Type B pancreatic cell (in vitro differentiated cells): ENCODE results near the gene BRD1. TPM values are rescaled to one million over a fixed set of nuclear protein-coding genes. Genes with fewer than 3 reads are reported as not detected.

ENCODE experiments used
- DNase-seq: peaks from one replicate; pipeline ENCODE4 v3.0.0; 2021; ENCODE audit warnings: mixed read lengths; ENCODE audit not compliant: unreplicated experiment; ENCODE audit errors: extremely low spot score
- H3K27ac Mint-ChIP-seq: 2 replicates; pipeline ENCODE4 v1.8.0; 2021; ENCODE audit warnings: mild to moderate bottlenecking, mixed read lengths
- H3K27me3 Mint-ChIP-seq: 2 replicates; pipeline ENCODE4 v1.8.0; 2021; ENCODE audit warnings: mixed read lengths
- H3K36me3 Mint-ChIP-seq: 2 replicates; pipeline ENCODE4 v1.8.0; 2021; ENCODE audit warnings: mixed read lengths
- H3K4me1 Mint-ChIP-seq: one replicate; pipeline ENCODE4 v1.8.0; 2021; ENCODE audit warnings: mixed read lengths; ENCODE audit not compliant: unreplicated experiment
- H3K4me3 Mint-ChIP-seq: 2 replicates; pipeline ENCODE4 v1.8.0; 2021; ENCODE audit warnings: mild to moderate bottlenecking, mixed read lengths
- H3K9me3 Mint-ChIP-seq: 2 replicates; pipeline ENCODE4 v1.8.0; 2021; ENCODE audit warnings: mixed read lengths
- CTCF ChIP-seq: fragments of 200-600 bp; sonication (generic); conservative IDR thresholded peaks from 2 replicates; pipeline ENCODE4 v1.5.0; 2021; ENCODE audit warnings: antibody characterized with exemption, mild to moderate bottlenecking
- total RNA-seq: library from RNA; stranded (reverse); gene quantifications from 2 replicates; pipeline ENCODE4 v1.2.1, GENCODE V29; 2021; ENCODE audit warnings: low replicate concordance

BRD1 gene
- total RNA-seq, 1 donor from 2014 or later = 53.0 TPM

DNA sequence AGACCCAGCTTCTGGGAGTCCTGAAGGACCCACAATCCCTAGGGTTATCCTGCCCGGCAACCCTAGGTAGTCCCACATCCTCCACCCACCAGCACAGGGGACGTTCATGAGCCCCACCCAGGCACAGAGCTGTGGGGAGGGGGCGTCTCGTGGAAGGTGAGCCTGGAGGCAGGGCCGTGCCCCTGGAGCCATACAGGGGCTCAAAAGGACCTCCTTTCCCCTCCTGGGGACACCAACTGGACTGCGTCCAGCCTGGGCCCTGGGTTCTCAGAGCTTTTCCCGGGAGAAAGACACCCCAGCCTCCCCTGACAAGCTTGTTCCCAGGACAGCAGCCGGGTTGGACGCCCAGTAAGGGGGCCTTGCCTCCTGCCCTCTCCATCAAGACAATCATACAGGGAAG, 78.4 kb downstream of the BRD1 start:
- DNase-seq = no peak
- no peak for TF ChIP-seq CTCF

DNA sequence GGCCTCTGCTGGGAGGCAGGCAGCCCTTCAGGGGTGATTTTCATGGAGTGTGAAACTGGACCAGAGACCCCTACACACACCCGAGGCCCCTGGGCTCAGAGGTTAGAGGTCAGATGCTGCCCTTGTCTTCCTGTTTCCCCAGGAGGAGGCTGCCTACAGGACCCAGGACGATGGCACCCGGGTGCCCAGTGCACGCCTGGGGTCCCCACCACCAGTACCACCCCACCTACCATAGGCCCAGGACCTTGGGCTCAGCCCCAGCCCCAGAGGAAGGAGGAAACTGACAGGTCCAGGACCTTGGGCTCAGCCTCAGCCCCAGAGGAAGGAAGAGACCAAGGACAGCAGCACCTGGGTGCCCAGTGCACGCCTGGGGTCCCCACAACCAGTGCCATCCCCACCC, 79.2 kb downstream of the BRD1 start:
- Mint-ChIP-seq H3K4me3 (no peak overlapping the region), H3K4me1 (no peaks in the 10 kb centered on the region), H3K36me3 (no peaks in the 10 kb centered on the region), H3K9me3 (peaks cover 18% of the 10 kb centered on the region), H3K27me3 (peaks cover 12% of the 10 kb centered on the region), H3K27ac (no peak overlapping the region)
- no peak for TF ChIP-seq CTCF
- no peak for DNase-seq

More for the DNA sequence above, 78.4 kb downstream of the BRD1 start:
- H3K36me3 Mint-ChIP-seq = no peaks in the 10 kb centered on the region
- no peak overlapping the region for H3K27ac Mint-ChIP-seq
- no peak overlapping the region for H3K4me3 Mint-ChIP-seq
- H3K27me3 Mint-ChIP-seq = peaks cover 9% of the 10 kb centered on the region
- H3K9me3 Mint-ChIP-seq = peaks cover 13% of the 10 kb centered on the region
- H3K4me1 Mint-ChIP-seq = no peaks in the 10 kb centered on the region

DNA sequence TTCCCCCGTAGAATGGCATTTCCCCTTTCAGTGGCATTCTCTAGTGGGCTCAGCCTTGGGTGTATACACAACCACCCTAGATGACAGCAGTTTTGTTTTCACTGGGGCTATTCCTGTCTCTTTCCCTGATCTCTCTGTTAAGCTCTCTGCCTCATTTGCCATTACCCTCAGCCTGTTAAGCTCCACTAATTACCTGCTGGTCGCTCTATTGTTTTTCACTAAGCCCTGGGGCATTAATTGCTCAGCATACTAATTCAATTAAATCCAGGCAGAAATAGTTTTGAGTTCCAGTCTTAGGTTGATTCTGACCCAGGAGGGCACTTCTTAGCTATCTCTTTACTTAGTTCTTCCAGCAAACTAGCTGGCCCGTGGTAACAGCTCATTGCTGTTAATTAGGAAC, 80.0 kb downstream of the BRD1 start:
- Mint-ChIP-seq H3K4me3 (no peak overlapping the region), H3K4me1 (no peaks in the 10 kb centered on the region), H3K27me3 (peaks cover 12% of the 10 kb centered on the region), H3K9me3 (peaks cover 18% of the 10 kb centered on the region), H3K36me3 (no peaks in the 10 kb centered on the region), H3K27ac (no peak overlapping the region)
- no peak for TF ChIP-seq CTCF
- DNase-seq = no peak

DNA sequence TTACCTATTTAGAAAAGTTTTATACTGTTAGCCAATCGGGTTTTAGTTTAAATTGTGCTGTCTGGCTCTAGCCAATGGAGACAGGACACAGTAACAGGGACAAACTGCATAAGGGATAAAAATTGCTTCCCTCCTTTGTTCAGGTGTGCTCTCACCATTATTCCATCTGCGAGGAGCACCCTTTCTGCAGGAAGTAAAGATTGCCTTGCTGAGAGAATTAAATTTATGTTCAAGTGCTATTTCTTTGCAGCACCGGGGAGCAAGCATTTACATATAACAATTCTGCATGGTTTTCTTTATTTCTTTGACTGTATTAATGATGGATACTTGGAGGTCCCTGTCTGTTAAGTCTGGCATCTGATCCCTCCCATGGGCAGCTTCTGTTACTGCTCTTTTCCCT, 80.5 kb downstream of the BRD1 start:
- Mint-ChIP-seq H3K27me3 (peaks cover 12% of the 10 kb centered on the region), H3K4me3 (no peak overlapping the region), H3K9me3 (peaks cover 18% of the 10 kb centered on the region), H3K4me1 (no peaks in the 10 kb centered on the region), H3K27ac (no peak overlapping the region), H3K36me3 (no peaks in the 10 kb centered on the region)
- DNase-seq = no peak
- TF ChIP-seq CTCF = no peak

DNA sequence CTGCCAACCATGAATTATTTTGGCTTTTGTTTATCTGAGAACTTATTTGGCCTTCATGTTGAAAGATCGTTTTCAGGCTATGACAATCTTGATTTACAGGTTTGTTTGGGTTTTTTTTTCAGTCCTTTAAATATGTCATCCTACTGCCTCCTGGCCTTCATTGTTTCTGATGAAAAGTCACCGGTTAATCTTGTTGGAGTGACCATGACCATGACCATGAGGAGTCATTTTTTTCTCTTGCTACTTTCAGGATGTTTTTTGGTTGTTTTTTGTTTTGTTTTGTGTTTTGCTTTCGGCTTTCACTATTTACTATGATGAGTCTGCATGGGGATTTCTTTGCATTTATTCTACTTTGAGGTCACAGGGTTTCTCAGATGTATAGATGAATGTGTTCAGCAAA, 81.6 kb downstream of the BRD1 start:
- peaks cover 18% of the 10 kb centered on the region for H3K9me3 Mint-ChIP-seq
- H3K36me3 Mint-ChIP-seq = no peaks in the 10 kb centered on the region
- H3K4me3 Mint-ChIP-seq = no peak overlapping the region
- H3K4me1 Mint-ChIP-seq = no peaks in the 10 kb centered on the region
- no peak for TF ChIP-seq CTCF
- peaks cover 12% of the 10 kb centered on the region for H3K27me3 Mint-ChIP-seq
- no peak overlapping the region for H3K27ac Mint-ChIP-seq
- no peak for DNase-seq

GRCh38 chr22:49740242-49740641, 87.4 kb downstream of the BRD1 start:
- Mint-ChIP-seq H3K9me3 (peaks cover 5% of the 10 kb centered on the region), H3K4me1 (no peaks in the 10 kb centered on the region)
- DNase-seq = no peak

More at GRCh38 chr22:49740242-49740641, 87.4 kb downstream of the BRD1 start:
- Mint-ChIP-seq H3K36me3 (no peaks in the 10 kb centered on the region), H3K27me3 (peaks cover 15% of the 10 kb centered on the region), H3K4me3 (no peak overlapping the region), H3K27ac (no peak overlapping the region)
- TF ChIP-seq CTCF = no peak
